ENCODE measurements around the gene PTBP2.

GRCh38 chr1:96804648-96805047 is 83.1 kb downstream of the PTBP2 start:
- TF ChIP-seq, protein P1, sequence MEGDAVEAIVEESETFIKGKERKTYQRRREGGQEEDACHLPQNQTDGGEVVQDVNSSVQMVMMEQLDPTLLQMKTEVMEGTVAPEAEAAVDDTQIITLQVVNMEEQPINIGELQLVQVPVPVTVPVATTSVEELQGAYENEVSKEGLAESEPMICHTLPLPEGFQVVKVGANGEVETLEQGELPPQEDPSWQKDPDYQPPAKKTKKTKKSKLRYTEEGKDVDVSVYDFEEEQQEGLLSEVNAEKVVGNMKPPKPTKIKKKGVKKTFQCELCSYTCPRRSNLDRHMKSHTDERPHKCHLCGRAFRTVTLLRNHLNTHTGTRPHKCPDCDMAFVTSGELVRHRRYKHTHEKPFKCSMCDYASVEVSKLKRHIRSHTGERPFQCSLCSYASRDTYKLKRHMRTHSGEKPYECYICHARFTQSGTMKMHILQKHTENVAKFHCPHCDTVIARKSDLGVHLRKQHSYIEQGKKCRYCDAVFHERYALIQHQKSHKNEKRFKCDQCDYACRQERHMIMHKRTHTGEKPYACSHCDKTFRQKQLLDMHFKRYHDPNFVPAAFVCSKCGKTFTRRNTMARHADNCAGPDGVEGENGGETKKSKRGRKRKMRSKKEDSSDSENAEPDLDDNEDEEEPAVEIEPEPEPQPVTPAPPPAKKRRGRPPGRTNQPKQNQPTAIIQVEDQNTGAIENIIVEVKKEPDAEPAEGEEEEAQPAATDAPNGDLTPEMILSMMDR (IDR thresholded peaks at IDR 0.05): no peak
- TF ChIP-seq POLR2A (IDR thresholded peaks at IDR 0.05) (no peak), EP300 (IDR thresholded peaks at IDR 0.05) (no peak)

All from gastroesophageal sphincter (tissue), 3 donors.